HEK293T (cell line): ENCODE measurements around the gene GTPBP6.

Experiments used
- CTCF ChIA-PET: fragments of 350-600 bp; formaldehyde crosslinking; extraction: SDS; loops from one replicate; lab custom pipeline; 2021; ENCODE audit warnings: antibody characterized with exemption, inconsistent platforms; lab: Yijun Ruan, JAX
- POLR2A ChIA-PET: fragments of 350-600 bp; formaldehyde crosslinking; extraction: SDS; loops from one replicate; lab custom pipeline; 2020; ENCODE audit warnings: antibody characterized with exemption, inconsistent platforms; lab: Yijun Ruan, JAX
- DNase-seq: peaks from one replicate; pipeline ENCODE4 v3.0.0; 2012; ENCODE audit warnings: mixed read lengths; ENCODE audit errors: extremely low spot score
- ARNT ChIP-seq: fragments of 450-650 bp; IDR thresholded peaks from 2 replicates; pipeline ENCODE4 v1.6.1; 2017; ENCODE audit warnings: mild to moderate bottlenecking
- BHLHE40 ChIP-seq: fragments of 450-650 bp; IDR thresholded peaks from 2 replicates; pipeline ENCODE4 v1.6.1; 2016; ENCODE audit warnings: mild to moderate bottlenecking, moderate library complexity, borderline replicate concordance
- CTBP1 ChIP-seq: fragments of 450-650 bp; IDR thresholded peaks from 2 replicates; pipeline ENCODE4 v1.6.1; 2016; ENCODE audit warnings: borderline replicate concordance
- ELF4 ChIP-seq: fragments of 450-650 bp; IDR thresholded peaks from 2 replicates; pipeline ENCODE4 v1.6.1; 2017; ENCODE audit warnings: antibody characterized with exemption
- FOXA1 ChIP-seq: fragments of 450-650 bp; IDR thresholded peaks from 2 replicates; pipeline ENCODE4 v1.6.1; 2016; ENCODE audit warnings: mild to moderate bottlenecking
- FOXK2 ChIP-seq: fragments of 450-650 bp; IDR thresholded peaks from 2 replicates; pipeline ENCODE4 v1.6.1; 2016; ENCODE audit warnings: mild to moderate bottlenecking
- FOXM1 ChIP-seq: fragments of 450-650 bp; IDR thresholded peaks from 2 replicates; pipeline ENCODE4 v1.6.1; 2017; ENCODE audit warnings: mild to moderate bottlenecking, borderline replicate concordance
- HDGF ChIP-seq: fragments of 450-650 bp; IDR thresholded peaks from 2 replicates; pipeline ENCODE4 v1.6.1; 2017; ENCODE audit warnings: antibody characterized with exemption, borderline replicate concordance
- L3MBTL2 ChIP-seq: fragments of 450-650 bp; conservative IDR thresholded peaks from 2 replicates; pipeline ENCODE4 v1.6.1; 2016; ENCODE audit warnings: mild to moderate bottlenecking
- LEF1 ChIP-seq: fragments of 450-650 bp; IDR thresholded peaks from 2 replicates; pipeline ENCODE4 v1.6.1; 2017; ENCODE audit warnings: mild to moderate bottlenecking, borderline replicate concordance
- NFRKB ChIP-seq: fragments of 450-650 bp; IDR thresholded peaks from 2 replicates; pipeline ENCODE4 v1.6.1; 2016; ENCODE audit warnings: mild to moderate bottlenecking, moderate library complexity
- PKNOX1 ChIP-seq: fragments of 450-650 bp; IDR thresholded peaks from 2 replicates; pipeline ENCODE4 v1.6.1; 2016
- SP1 ChIP-seq: fragments of 450-650 bp; IDR thresholded peaks from 2 replicates; pipeline ENCODE4 v1.6.1; 2017
- SUZ12 ChIP-seq: fragments of 450-650 bp; IDR thresholded peaks from 2 replicates; pipeline ENCODE4 v1.6.1; 2016; ENCODE audit warnings: mild to moderate bottlenecking
- TARDBP ChIP-seq: fragments of 450-650 bp; IDR thresholded peaks from 2 replicates; pipeline ENCODE4 v1.6.1; 2016
- ZNF384 ChIP-seq: fragments of 450-650 bp; IDR thresholded peaks from 2 replicates; pipeline ENCODE4 v1.6.1; 2016

Gene GTPBP6

DNA sequence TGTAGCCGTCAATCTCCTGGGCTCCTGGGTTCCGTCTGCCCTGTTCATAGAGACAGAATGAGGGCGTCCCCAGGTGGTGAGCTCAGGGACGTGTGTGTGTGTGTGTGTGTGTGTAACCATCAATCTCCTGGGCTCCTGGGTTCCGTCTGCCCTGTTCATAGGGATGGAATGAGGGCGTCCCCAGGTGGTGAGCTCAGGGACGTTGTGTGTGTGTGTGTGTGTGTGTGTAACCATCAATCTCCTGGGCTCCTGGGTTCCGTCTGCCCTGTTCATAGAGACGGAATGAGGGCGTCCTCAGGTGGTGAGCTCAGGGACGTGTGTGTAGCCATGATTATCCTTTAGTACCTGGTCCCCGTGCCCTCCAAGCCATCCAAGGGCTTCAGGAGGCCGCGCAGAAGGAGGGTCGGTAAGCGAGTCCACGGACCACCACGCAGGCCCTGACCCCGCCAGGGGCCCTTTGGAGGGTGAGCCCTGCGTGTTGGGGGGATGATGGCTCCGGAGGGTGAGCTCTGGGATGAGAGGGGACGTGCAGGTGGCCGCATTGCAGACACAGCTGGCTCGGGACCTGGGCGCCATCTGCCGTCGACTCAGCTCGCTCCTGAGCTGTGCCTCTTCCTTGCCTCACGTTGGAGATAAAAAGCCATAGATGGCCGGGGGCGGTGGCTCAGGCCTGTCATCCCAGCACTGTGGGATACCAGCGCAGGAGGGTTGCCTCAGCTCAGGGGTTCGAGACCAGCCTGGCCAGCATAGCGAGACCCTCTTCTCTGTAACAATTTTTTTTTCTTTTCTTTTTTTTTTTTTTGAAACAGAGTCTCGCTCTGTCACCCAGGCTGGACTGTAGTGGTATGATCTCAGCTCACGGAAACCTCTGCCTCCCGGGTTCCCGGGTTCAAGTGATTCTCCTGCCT lies 5.4 kb upstream of the GTPBP6 start:
- ChIA-PET POLR2A (no interaction called here), CTCF (no interaction called here)
- peak; percentile 28 for DNase-seq
- TF ChIP-seq ARNT, result no peak

DNA sequence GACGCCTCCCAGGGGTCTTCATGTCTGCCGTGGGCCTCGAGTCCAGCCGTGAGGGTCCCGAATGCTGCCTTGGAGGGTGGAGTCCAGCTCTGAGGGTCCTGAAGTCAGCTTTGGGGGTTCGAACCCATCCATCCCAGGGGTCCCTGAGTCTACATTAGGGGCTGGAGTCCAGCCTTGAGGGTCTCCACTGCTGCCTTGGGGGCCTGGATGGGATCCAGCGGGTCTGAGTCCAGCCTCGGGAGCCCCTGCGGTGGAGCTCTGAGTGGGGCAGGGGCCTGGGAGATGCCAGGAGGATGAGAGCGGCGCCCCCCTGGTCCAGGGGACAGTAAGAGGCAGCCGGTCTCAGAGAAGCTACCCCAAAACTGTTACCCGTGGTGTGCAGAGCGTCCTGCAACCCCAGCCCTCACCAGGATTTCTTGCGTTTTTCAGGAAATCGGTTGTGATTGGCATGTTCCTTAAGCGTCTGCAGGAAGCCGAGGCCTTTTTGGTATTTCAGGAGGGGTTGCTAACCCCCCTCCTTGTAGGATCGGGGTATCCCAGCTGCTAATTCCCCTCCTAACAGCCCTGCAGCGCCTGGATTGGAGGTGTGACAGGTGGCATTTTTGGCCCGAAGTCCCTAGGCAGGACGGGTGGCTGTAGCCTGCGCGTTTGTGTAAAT lies 1.7 kb upstream of the GTPBP6 start:
- ChIA-PET CTCF (no interaction called here), POLR2A (no interaction called here)
- no peak for DNase-seq
- TF ChIP-seq SP1 (no peak), PKNOX1 (0 out of 2 replicates have a peak, but pooled peaks have one; percentile 4), L3MBTL2 (no peak)

- ChIA-PET CTCF (no interaction called here), POLR2A (no interaction called here)
- TF ChIP-seq TARDBP, result no peak
- TF ChIP-seq LEF1, result no peak
- no peak for TF ChIP-seq FOXA1
- no peak for TF ChIP-seq HDGF
- no peak for TF ChIP-seq L3MBTL2
- TF ChIP-seq FOXK2, result no peak
- TF ChIP-seq FOXM1, result no peak
- TF ChIP-seq ARNT, result no peak
- no peak for TF ChIP-seq NFRKB
- TF ChIP-seq BHLHE40, result no peak
- no peak for TF ChIP-seq SUZ12
- TF ChIP-seq ZNF384, result no peak
- no peak for TF ChIP-seq CTBP1
- TF ChIP-seq PKNOX1, result no peak
- TF ChIP-seq ELF4, result no peak
- TF ChIP-seq SP1, result no peak
- DNase-seq, result no peak
Observed at GRCh38 chrX:319579-320125, 1.1 kb upstream of the GTPBP6 start.

DNA sequence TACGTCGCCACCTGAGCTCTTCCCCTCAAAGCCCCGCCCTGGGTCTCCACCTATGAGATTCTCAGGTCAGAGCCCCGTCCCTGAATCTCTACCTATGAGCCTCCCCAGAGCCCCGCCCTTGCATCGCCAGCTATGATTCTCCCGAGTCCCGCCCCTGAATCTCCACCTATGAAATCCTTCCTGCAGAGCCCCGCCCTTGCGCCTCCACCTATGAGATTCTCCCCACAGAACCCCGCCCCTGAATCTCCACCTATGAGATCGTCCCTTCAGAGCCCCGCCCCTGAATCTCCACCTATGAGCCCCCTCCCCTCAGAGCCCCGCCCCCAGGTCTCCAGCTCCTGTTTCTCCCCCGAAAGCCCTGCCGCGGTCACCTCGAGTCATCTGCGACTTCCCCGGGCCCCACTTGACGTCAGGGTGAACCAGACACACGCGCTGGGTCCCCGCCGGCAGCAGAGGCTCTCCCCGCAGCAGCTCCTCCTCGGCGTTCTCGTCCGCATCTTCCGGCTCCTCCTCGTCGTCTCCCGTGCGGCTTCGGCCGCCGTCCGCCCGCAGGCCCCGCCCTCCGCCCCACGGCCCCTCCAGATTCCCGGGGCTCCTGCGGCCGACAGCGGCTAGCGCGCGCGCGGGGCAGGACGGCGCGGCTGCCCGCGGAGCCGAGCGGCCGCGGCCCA lies 393 bp downstream of the GTPBP6 start:
- CTCF ChIA-PET, result no interaction called here
- peak; percentile 89 for DNase-seq

GRCh38 chrX:317424-318067 lies 1.1 kb downstream of the GTPBP6 start:
- TF ChIP-seq HDGF (no peak), CTBP1 (no peak), SUZ12 (no peak), ARNT (no peak), FOXM1 (no peak), L3MBTL2 (no peak), SP1 (no peak), NFRKB (no peak), LEF1 (no peak), FOXA1 (no peak), BHLHE40 (no peak), ZNF384 (no peak), TARDBP (no peak), FOXK2 (no peak)
- ChIA-PET POLR2A (no interaction called here), CTCF (no interaction called here)
- no peak for DNase-seq

More for the DNA sequence above, 393 bp downstream of the GTPBP6 start:
- TF ChIP-seq NFRKB (no peak), BHLHE40 (no peak), SUZ12 (no peak), CTBP1 (no peak), HDGF (no peak), FOXM1 (peak; percentile 80; the same call in 1 of the 2 replicates), ZNF384 (no peak), ARNT (peak; percentile 79), L3MBTL2 (peak; percentile 49)
- POLR2A ChIA-PET, result no interaction called here
